ENCODE results near the gene LMO1. TPM values are rescaled to one million over a fixed set of nuclear protein-coding genes. Genes with fewer than 3 reads are reported as not detected.

Gene LMO1
- total and polyA plus RNA-seq, 2 of the 13 experiments (the other 11 are each of a cell fraction or from before 2014, with no cell fraction given): not detected

- ChIA-PET POLR2A (no interaction called here), CTCF (ENCODE audit: low intra/inter-chr PET ratio, low total read pairs) (no interaction called here)
Measured at GRCh38 chr11:8237453-8237852, 26.2 kb downstream of the LMO1 start.

GRCh38 chr11:8235925-8236324 lies 27.8 kb downstream of the LMO1 start:
- no peak overlapping the region for H3K4me3 ChIP-seq (replicated peaks in 1 of 3; ENCODE audit: insufficient read depth in 1 of 3, low read depth in 2 of 3, low read length in 3 of 3)
- no peaks in the 10 kb centered on the region for H3K9me3 ChIP-seq (ENCODE audit: low read length)
- DNase-seq (ENCODE audit: low spot score): no peak
- WGBS (ENCODE audit: low lambda C conversion rate): 57% methylated on average over 4 of the region's 4 CpGs
- no peak overlapping the region for H2AFZ ChIP-seq (ENCODE audit: low read length)
- no peak overlapping the region for H3K9ac ChIP-seq (ENCODE audit: insufficient read depth, low read depth, low read length)
- H3K4me1 ChIP-seq (ENCODE audit: insufficient read depth, low read length): no peaks in the 10 kb centered on the region
- no peak for TF ChIP-seq ZNF704 (CRISPR knock-in tag; IDR thresholded peaks at IDR 0.05; ENCODE audit: borderline replicate concordance)
- TF ChIP-seq SETDB1 (CRISPR knock-in tag; IDR thresholded peaks at IDR 0.05; ENCODE audit: borderline replicate concordance): no peak
- TF ChIP-seq ZNF772 (CRISPR knock-in tag; IDR thresholded peaks at IDR 0.05): no peak
- TF ChIP-seq ZKSCAN5 (CRISPR knock-in tag; IDR thresholded peaks at IDR 0.05): no peak
- ATAC-seq: no peak; the same call in 2 of the 3 replicates
- no peaks in the 10 kb centered on the region for H3K36me3 ChIP-seq (replicated peaks in 1 of 2; ENCODE audit: control insufficient read depth in 1 of 2, insufficient read depth in 2 of 2, low read length in 2 of 2)
- H3K79me2 ChIP-seq (ENCODE audit: insufficient read depth, low read length): no peaks in the 10 kb centered on the region
- peaks cover 1 to 8% of the 10 kb centered on the region in 2 experiments; a peak in 2 of 5 replicates for H3K27me3 ChIP-seq (ENCODE audit: control insufficient read depth in 1 of 2, insufficient read depth in 2 of 2, low read length in 2 of 2)
- in situ Hi-C loops (cut with HindIII; ENCODE audit: extremely low pct_ligation_motif_present, low pct_unique_long_range_greater_than_20kb): no loop called here
- H3K27ac ChIP-seq (ENCODE audit: extremely low read length, insufficient read depth, low read length): no peak overlapping the region
- BruUV-seq (replicated peaks): no TSS peak
- no peak for FAIRE-seq
- no peaks in the 10 kb centered on the region for H4K20me1 ChIP-seq (ENCODE audit: insufficient read depth, low read length)
- no peak overlapping the region for H3K4me2 ChIP-seq (ENCODE audit: low read depth, low read length)
- intact Hi-C loops (cut with micrococcal nuclease; ENCODE audit: unreplicated experiment): no loop called here
- CTCF ChIA-PET (ENCODE audit: low intra/inter-chr PET ratio, low total read pairs): no interaction called here
- POLR2A ChIA-PET: no interaction called here

More at GRCh38 chr11:8237453-8237852, 26.2 kb downstream of the LMO1 start:
- Histone ChIP-seq H3K27me3 (ENCODE audit: control insufficient read depth in 1 of 2, insufficient read depth in 2 of 2, low read length in 2 of 2) (peaks cover 1 to 4% of the 10 kb centered on the region in 2 experiments; a peak in 3 of 5 replicates), H4K20me1 (ENCODE audit: insufficient read depth, low read length) (no peaks in the 10 kb centered on the region), H3K27ac (ENCODE audit: extremely low read length, insufficient read depth, low read length) (no peak overlapping the region), H3K4me3 (replicated peaks in 1 of 3; ENCODE audit: insufficient read depth in 1 of 3, low read depth in 2 of 3, low read length in 3 of 3) (no peak overlapping the region), H3K9ac (ENCODE audit: insufficient read depth, low read depth, low read length) (no peak overlapping the region), H3K36me3 (replicated peaks in 1 of 2; ENCODE audit: control insufficient read depth in 1 of 2, insufficient read depth in 2 of 2, low read length in 2 of 2) (no peaks in the 10 kb centered on the region), H3K4me2 (ENCODE audit: low read depth, low read length) (no peak overlapping the region), H3K9me3 (ENCODE audit: low read length) (no peaks in the 10 kb centered on the region), H2AFZ (ENCODE audit: low read length) (no peak overlapping the region), H3K79me2 (ENCODE audit: insufficient read depth, low read length) (no peaks in the 10 kb centered on the region), H3K4me1 (ENCODE audit: insufficient read depth, low read length) (no peaks in the 10 kb centered on the region)
- BruUV-seq (replicated peaks): no TSS peak
- in situ Hi-C loops (cut with HindIII; ENCODE audit: extremely low pct_ligation_motif_present, low pct_unique_long_range_greater_than_20kb) (no loop called here), intact Hi-C loops (cut with micrococcal nuclease; ENCODE audit: unreplicated experiment) (no loop called here)
- WGBS (ENCODE audit: low lambda C conversion rate): 51% methylated on average over 9 of the region's 10 CpGs
- no peak for ATAC-seq
- no peak for FAIRE-seq
- DNase-seq (ENCODE audit: low spot score): no peak
- TF ChIP-seq SP140L (CRISPR knock-in tag; IDR thresholded peaks at IDR 0.05; ENCODE audit: borderline replicate concordance) (no peak), PAF1 (CRISPR knock-in tag; IDR thresholded peaks at IDR 0.05) (no peak), ZNF333 (CRISPR knock-in tag; IDR thresholded peaks at IDR 0.05; ENCODE audit: borderline replicate concordance) (no peak), MTA1 (CRISPR knock-in tag; IDR thresholded peaks at IDR 0.05; ENCODE audit: borderline replicate concordance) (no peak), HNF4G (IDR thresholded peaks at IDR 0.05; ENCODE audit: borderline replicate concordance, low read depth, low read length) (no peak), HNF4G (CRISPR knock-in tag; IDR thresholded peaks at IDR 0.05; ENCODE audit: borderline replicate concordance, low read depth) (no peak), ZNF124 (CRISPR knock-in tag; IDR thresholded peaks at IDR 0.05) (no peak), ZSCAN5A (CRISPR knock-in tag; IDR thresholded peaks at IDR 0.05; ENCODE audit: borderline replicate concordance) (no peak), CREB1 (IDR thresholded peaks at IDR 0.05) (no peak), CREB1 (CRISPR knock-in tag; IDR thresholded peaks at IDR 0.05) (no peak)

Data from HepG2 (cell line).